ENCODE data around the gene ETV6. TPM values are rescaled to one million over a fixed set of nuclear protein-coding genes. Genes with fewer than 3 reads are reported as not detected.

ETV6 gene
- total RNA-seq, 2 experiments from 2014 or later: 17.1 to 19.3 TPM

GRCh38 chr12:11869406-11869805 is 219.9 kb downstream of the ETV6 start:
- Histone ChIP-seq H4K20me1 (ENCODE audit: insufficient read depth, low read length) (no peaks in the 10 kb centered on the region), H2AFZ (ENCODE audit: low read length) (no peak overlapping the region), H3K79me2 (ENCODE audit: insufficient read depth, low read depth, low read length) (no peaks in the 10 kb centered on the region), H3K9me2 (ENCODE audit: insufficient read depth, low read length) (no peaks in the 10 kb centered on the region), H3K9me3 (ENCODE audit: low read length) (peaks cover 7% of the 10 kb centered on the region; the same call in 1 of the 2 replicates), H3K4me2 (ENCODE audit: low read length) (no peak overlapping the region), H3K4me3 (ENCODE audit: low read depth, low read length, poor library complexity, severe bottlenecking) (no peak overlapping the region), H3K4me1 (ENCODE audit: insufficient read depth, low read length, poor library complexity, severe bottlenecking) (no peaks in the 10 kb centered on the region), H3K36me3 (ENCODE audit: insufficient read depth, low read length) (peaks cover 50% of the 10 kb centered on the region), H3K27ac (ENCODE audit: low read depth, low read length, poor library complexity, severe bottlenecking) (no peak overlapping the region)
- no TSS peak for BruUV-seq (replicated peaks)
- ChIA-PET POLR2A (no interaction called here), CTCF (ENCODE audit: unreplicated experiment) (no interaction called here)
- TF ChIP-seq CTCF (conservative IDR thresholded peaks at IDR 0.05; ENCODE audit: low read length) (no peak), EZH2phosphoT487 (IDR thresholded peaks at IDR 0.05; ENCODE audit: borderline replicate concordance, low read depth, low read length) (no peak)
- no peak for DNase-seq (ENCODE audit: low spot score)
- intact Hi-C loops (cut with micrococcal nuclease; ENCODE audit: unreplicated experiment): no loop called here

GRCh38 chr12:11870041-11870451 is 220.6 kb downstream of the ETV6 start:
- H2AFZ ChIP-seq (ENCODE audit: low read length): no peak overlapping the region
- H3K36me3 ChIP-seq (ENCODE audit: insufficient read depth, low read length): peaks cover 50% of the 10 kb centered on the region
- H3K79me2 ChIP-seq (ENCODE audit: insufficient read depth, low read depth, low read length): no peaks in the 10 kb centered on the region
- H3K4me1 ChIP-seq (ENCODE audit: insufficient read depth, low read length, poor library complexity, severe bottlenecking): peaks cover 1% of the 10 kb centered on the region
- H3K9me2 ChIP-seq (ENCODE audit: insufficient read depth, low read length): no peaks in the 10 kb centered on the region
- BruUV-seq (replicated peaks): no TSS peak
- H3K9me3 ChIP-seq (ENCODE audit: low read length): peaks cover 7% of the 10 kb centered on the region; the same call in 1 of the 2 replicates
- no peak overlapping the region for H3K4me3 ChIP-seq (ENCODE audit: low read depth, low read length, poor library complexity, severe bottlenecking)
- TF ChIP-seq CTCF (conservative IDR thresholded peaks at IDR 0.05; ENCODE audit: low read length) (no peak), EZH2phosphoT487 (IDR thresholded peaks at IDR 0.05; ENCODE audit: borderline replicate concordance, low read depth, low read length) (no peak)
- CTCF ChIA-PET (ENCODE audit: unreplicated experiment): no interaction called here
- H3K4me2 ChIP-seq (ENCODE audit: low read length): no peak overlapping the region
- POLR2A ChIA-PET: interaction anchor here (0.5 to 1.0 kb wide), 3 partner anchors 14 to 26 kb away, joined by 3 to 4 read pairs (median 3); no protein-coding TSS in a partner anchor
- DNase-seq (ENCODE audit: low spot score): no peak
- intact Hi-C loops (cut with micrococcal nuclease; ENCODE audit: unreplicated experiment): no loop called here
- H3K27ac ChIP-seq (ENCODE audit: low read depth, low read length, poor library complexity, severe bottlenecking): no peak overlapping the region
- no peaks in the 10 kb centered on the region for H4K20me1 ChIP-seq (ENCODE audit: insufficient read depth, low read length)

DNA sequence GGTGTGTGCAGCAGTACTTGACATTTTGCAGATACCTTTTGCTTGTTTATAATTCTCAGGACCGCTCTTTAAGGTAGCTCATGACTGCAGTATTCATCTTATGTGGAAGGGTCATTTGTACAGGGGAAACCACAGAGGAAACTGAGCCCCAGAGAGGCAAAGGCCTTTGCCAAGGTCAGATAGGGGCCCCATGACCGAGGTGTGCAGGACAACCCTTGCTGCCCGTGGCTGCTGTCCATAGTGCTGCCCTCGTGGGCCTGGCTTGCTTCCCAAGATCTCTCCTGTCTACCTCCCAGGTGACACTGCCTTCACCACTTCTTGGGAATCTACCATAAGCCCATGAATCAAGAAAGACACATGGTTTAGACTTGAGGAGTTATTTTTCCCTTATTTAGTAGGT is 222.6 kb downstream of the ETV6 start:
- no peak overlapping the region for H3K4me3 ChIP-seq (ENCODE audit: low read depth, low read length, poor library complexity, severe bottlenecking)

More for the DNA sequence above, 222.6 kb downstream of the ETV6 start:
- no TSS peak for BruUV-seq (replicated peaks)
- Histone ChIP-seq H3K27ac (ENCODE audit: low read depth, low read length, poor library complexity, severe bottlenecking) (no peak overlapping the region), H3K4me1 (ENCODE audit: insufficient read depth, low read length, poor library complexity, severe bottlenecking) (peaks cover 20% of the 10 kb centered on the region), H3K9me2 (ENCODE audit: insufficient read depth, low read length) (no peaks in the 10 kb centered on the region), H3K4me2 (ENCODE audit: low read length) (no peak overlapping the region), H2AFZ (ENCODE audit: low read length) (no peak overlapping the region), H3K9me3 (ENCODE audit: low read length) (no peaks in the 10 kb centered on the region), H4K20me1 (ENCODE audit: insufficient read depth, low read length) (no peaks in the 10 kb centered on the region), H3K36me3 (ENCODE audit: insufficient read depth, low read length) (peaks cover 35% of the 10 kb centered on the region), H3K79me2 (ENCODE audit: insufficient read depth, low read depth, low read length) (no peaks in the 10 kb centered on the region)
- intact Hi-C loops (cut with micrococcal nuclease; ENCODE audit: unreplicated experiment): no loop called here
- TF ChIP-seq CTCF (conservative IDR thresholded peaks at IDR 0.05; ENCODE audit: low read length): no peak
- TF ChIP-seq EZH2phosphoT487 (IDR thresholded peaks at IDR 0.05; ENCODE audit: borderline replicate concordance, low read depth, low read length): no peak
- DNase-seq (ENCODE audit: low spot score): no peak
- ChIA-PET POLR2A (interaction anchor here (0.6 kb wide), 1 partner anchor 1823 kb away, joined by 3 read pairs; no protein-coding TSS in a partner anchor), CTCF (ENCODE audit: unreplicated experiment) (interaction anchor here (0.6 kb wide), 1 partner anchor 243 kb away, joined by 5 read pairs; no protein-coding TSS in a partner anchor)
